PFSK-1 (cell line): ENCODE measurements around the gene CHIT1.

ENCODE experiments used
- FOXP2 ChIP-seq: optimal IDR thresholded peaks from 2 replicates; pipeline ENCODE3; 2011; ENCODE audit warnings: borderline replicate concordance, control low read depth, inconsistent platforms; ENCODE audit not compliant: insufficient read depth; ENCODE audit errors: extremely low read length, extremely low read depth
- POLR2AphosphoS5 ChIP-seq: IDR thresholded peaks from 2 replicates; pipeline ENCODE4 v1.6.1; 2012; ENCODE audit warnings: low read depth, mild to moderate bottlenecking, control low read depth, low read length, moderate library complexity
- TAF1 ChIP-seq: IDR thresholded peaks from 2 replicates; pipeline ENCODE4 v1.6.1; 2012; ENCODE audit warnings: low read length, control low read depth, borderline replicate concordance; ENCODE audit not compliant: insufficient read depth
- TF ChIP-seq, protein P1 (sequence below), 2 experiments: IDR thresholded peaks; 2 replicates each; pipeline versions ENCODE4 v1.6.1 to v1.8.0; 2011 to 2012; ENCODE audit warnings: low read depth in 2 of 2, low read length in 2 of 2, control low read depth in 1 of 2, inconsistent platforms in 1 of 2, mild to moderate bottlenecking in 1 of 2, moderate library complexity in 1 of 2; ENCODE audit not compliant: insufficient read depth in 1 of 2

GRCh38 chr1:203186091-203186445 is 43.4 kb downstream of the CHIT1 start:
- no peak for TF ChIP-seq POLR2AphosphoS5
- no peak for TF ChIP-seq FOXP2
- TF ChIP-seq TAF1, result no peak
- TF ChIP-seq, protein P1, sequence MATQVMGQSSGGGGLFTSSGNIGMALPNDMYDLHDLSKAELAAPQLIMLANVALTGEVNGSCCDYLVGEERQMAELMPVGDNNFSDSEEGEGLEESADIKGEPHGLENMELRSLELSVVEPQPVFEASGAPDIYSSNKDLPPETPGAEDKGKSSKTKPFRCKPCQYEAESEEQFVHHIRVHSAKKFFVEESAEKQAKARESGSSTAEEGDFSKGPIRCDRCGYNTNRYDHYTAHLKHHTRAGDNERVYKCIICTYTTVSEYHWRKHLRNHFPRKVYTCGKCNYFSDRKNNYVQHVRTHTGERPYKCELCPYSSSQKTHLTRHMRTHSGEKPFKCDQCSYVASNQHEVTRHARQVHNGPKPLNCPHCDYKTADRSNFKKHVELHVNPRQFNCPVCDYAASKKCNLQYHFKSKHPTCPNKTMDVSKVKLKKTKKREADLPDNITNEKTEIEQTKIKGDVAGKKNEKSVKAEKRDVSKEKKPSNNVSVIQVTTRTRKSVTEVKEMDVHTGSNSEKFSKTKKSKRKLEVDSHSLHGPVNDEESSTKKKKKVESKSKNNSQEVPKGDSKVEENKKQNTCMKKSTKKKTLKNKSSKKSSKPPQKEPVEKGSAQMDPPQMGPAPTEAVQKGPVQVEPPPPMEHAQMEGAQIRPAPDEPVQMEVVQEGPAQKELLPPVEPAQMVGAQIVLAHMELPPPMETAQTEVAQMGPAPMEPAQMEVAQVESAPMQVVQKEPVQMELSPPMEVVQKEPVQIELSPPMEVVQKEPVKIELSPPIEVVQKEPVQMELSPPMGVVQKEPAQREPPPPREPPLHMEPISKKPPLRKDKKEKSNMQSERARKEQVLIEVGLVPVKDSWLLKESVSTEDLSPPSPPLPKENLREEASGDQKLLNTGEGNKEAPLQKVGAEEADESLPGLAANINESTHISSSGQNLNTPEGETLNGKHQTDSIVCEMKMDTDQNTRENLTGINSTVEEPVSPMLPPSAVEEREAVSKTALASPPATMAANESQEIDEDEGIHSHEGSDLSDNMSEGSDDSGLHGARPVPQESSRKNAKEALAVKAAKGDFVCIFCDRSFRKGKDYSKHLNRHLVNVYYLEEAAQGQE (IDR thresholded peaks at IDR 0.05; ENCODE audit: insufficient read depth in 1 of 2, low read depth in 2 of 2, low read length in 2 of 2), result no peak
